Measurements from ENCODE around the gene CARD9.

CARD9 gene

GRCh38 chr9:136330406-136330990 lies 43.0 kb downstream of the CARD9 start:
- Histone ChIP-seq H3K36me3 (peaks cover 41% of the 10 kb centered on the region), H3K27me3 (ENCODE audit: insufficient read depth, low read depth, severe bottlenecking) (no peaks in the 10 kb centered on the region), H3K9me3 (ENCODE audit: severe bottlenecking) (no peaks in the 10 kb centered on the region), H3K4me3 (ENCODE audit: low read depth, low read length) (no peak overlapping the region), H3K27ac (peak overlapping the region; percentile 45)
- no peak for DNase-seq
- TF ChIP-seq CTCF (IDR thresholded peaks at IDR 0.05; ENCODE audit: low read depth, low read length), result no peak

GRCh38 chr9:136329636-136330405 lies 43.6 kb downstream of the CARD9 start:
- Histone ChIP-seq H3K27me3 (ENCODE audit: insufficient read depth, low read depth, severe bottlenecking) (no peaks in the 10 kb centered on the region), H3K4me3 (ENCODE audit: low read depth, low read length) (no peak overlapping the region; the same call in 1 of the 2 replicates), H3K9me3 (ENCODE audit: severe bottlenecking) (no peaks in the 10 kb centered on the region), H3K36me3 (peaks cover 37% of the 10 kb centered on the region), H3K27ac (peak overlapping the region; percentile 87)
- no peak for TF ChIP-seq CTCF (IDR thresholded peaks at IDR 0.05; ENCODE audit: low read depth, low read length)
- no peak for DNase-seq

GRCh38 chr9:136329211-136329627 lies 44.2 kb downstream of the CARD9 start:
- no peaks in the 10 kb centered on the region for H3K27me3 ChIP-seq (ENCODE audit: insufficient read depth, low read depth, severe bottlenecking)
- no peaks in the 10 kb centered on the region for H3K9me3 ChIP-seq (ENCODE audit: severe bottlenecking)
- H3K4me3 ChIP-seq (ENCODE audit: low read depth, low read length), result peak overlapping the region; percentile 72
- no peak for TF ChIP-seq CTCF (IDR thresholded peaks at IDR 0.05; ENCODE audit: low read depth, low read length)
- peak overlapping the region; percentile 87 for H3K27ac ChIP-seq
- DNase-seq, result no peak
- H3K36me3 ChIP-seq, result peaks cover 33% of the 10 kb centered on the region

- H3K27me3 ChIP-seq (ENCODE audit: insufficient read depth, low read depth, severe bottlenecking), result no peaks in the 10 kb centered on the region
- H3K27ac ChIP-seq, result peak overlapping the region; percentile 87
These were observed 44.8 kb downstream of the CARD9 start for GRCh38 chr9:136328622-136329041.

DNA sequence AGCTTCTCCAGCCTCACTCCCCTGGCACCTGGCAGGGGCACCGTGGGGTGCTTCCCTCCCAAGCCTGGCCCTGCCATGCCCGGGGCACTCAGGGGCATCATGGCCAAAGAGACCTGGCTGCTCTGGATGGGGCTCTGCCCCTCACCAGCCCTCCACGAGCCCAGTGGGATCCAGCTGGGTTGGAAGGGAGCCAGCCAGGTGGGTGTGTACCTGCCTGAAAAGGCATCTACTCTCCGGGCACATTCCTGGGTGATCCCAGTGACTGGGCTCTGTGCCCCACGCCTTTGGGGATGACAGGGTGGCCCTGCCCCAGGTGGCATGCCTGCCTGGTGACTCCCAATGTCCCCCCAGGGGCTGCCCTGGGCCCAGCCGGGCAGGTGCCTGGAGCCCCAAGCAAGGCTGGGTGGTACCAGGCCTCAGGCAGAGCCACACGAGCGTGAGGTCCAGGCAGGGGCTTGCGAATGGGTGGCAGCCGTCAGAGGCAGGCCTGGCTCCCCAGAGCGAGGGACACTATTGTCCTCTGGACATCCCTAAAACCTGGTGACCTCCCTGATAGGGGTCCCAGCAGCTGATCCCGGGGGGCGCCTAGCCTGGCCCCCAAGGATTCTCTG lies 45.4 kb downstream of the CARD9 start:
- no peaks in the 10 kb centered on the region for H3K9me3 ChIP-seq (ENCODE audit: severe bottlenecking)
- TF ChIP-seq CTCF (IDR thresholded peaks at IDR 0.05; ENCODE audit: low read depth, low read length), result no peak
- DNase-seq, result no peak
- H3K27ac ChIP-seq, result peak overlapping the region; percentile 87
- peaks cover 25% of the 10 kb centered on the region for H3K36me3 ChIP-seq
- H3K27me3 ChIP-seq (ENCODE audit: insufficient read depth, low read depth, severe bottlenecking), result no peaks in the 10 kb centered on the region
- H3K4me3 ChIP-seq (ENCODE audit: low read depth, low read length), result peak overlapping the region; percentile 72

More at GRCh38 chr9:136328622-136329041, 44.8 kb downstream of the CARD9 start:
- Histone ChIP-seq H3K4me3 (ENCODE audit: low read depth, low read length) (peak overlapping the region; percentile 72), H3K9me3 (ENCODE audit: severe bottlenecking) (no peaks in the 10 kb centered on the region), H3K36me3 (peaks cover 29% of the 10 kb centered on the region)
- DNase-seq, result peak; percentile 83
- no peak for TF ChIP-seq CTCF (IDR thresholded peaks at IDR 0.05; ENCODE audit: low read depth, low read length)
